Measurements from ENCODE around the gene FLT4.
"Not testable (repeated sequence)": the region's sequence is repeated elsewhere in the genome, so short reads cannot be mapped to it uniquely, and the experiment has no call there.

FLT4 gene

DNA sequence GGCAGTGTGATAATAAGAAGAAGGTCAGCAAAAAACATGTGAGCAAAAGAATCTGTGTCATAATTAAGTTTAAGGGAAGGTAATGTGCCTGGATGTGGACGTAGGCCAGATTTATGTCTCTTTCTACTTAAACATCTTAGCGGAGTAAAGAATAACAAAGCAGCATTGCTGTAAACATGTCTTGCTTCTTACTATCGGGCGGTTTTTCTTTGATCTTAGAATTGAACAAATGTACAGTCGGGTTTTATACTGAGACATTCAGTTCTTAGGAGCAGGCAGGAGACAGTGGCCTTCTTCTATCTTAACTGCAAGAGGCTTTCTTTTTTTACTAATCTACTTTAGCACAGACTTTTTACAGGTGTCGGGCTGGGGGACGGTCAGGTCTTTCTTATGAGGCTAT lies 40.4 kb upstream of the FLT4 start:
- H3K27me3 ChIP-seq (ENCODE audit: insufficient read depth, low read length), result no peaks in the 10 kb centered on the region
- no peaks in the 10 kb centered on the region for H3K36me3 ChIP-seq (ENCODE audit: insufficient read depth, low read length)
- H2AFZ ChIP-seq (ENCODE audit: low read length), result no peak overlapping the region
- no peaks in the 10 kb centered on the region for H3K79me2 ChIP-seq (ENCODE audit: insufficient read depth, low read length)
- no peaks in the 10 kb centered on the region for H3K4me1 ChIP-seq (ENCODE audit: insufficient read depth, low read length, severe bottlenecking)
- H3F3A ChIP-seq (ENCODE audit: insufficient read depth, low read length), result no peaks in the 10 kb centered on the region
- H4K20me1 ChIP-seq (ENCODE audit: insufficient read depth, low read length), result no peaks in the 10 kb centered on the region
- no peaks in the 10 kb centered on the region for H3K9me2 ChIP-seq (ENCODE audit: low read depth, low read length)
- TF ChIP-seq EZH2 (IDR thresholded peaks at IDR 0.05; ENCODE audit: borderline replicate concordance, low read length), result no peak
- TF ChIP-seq, protein P1, sequence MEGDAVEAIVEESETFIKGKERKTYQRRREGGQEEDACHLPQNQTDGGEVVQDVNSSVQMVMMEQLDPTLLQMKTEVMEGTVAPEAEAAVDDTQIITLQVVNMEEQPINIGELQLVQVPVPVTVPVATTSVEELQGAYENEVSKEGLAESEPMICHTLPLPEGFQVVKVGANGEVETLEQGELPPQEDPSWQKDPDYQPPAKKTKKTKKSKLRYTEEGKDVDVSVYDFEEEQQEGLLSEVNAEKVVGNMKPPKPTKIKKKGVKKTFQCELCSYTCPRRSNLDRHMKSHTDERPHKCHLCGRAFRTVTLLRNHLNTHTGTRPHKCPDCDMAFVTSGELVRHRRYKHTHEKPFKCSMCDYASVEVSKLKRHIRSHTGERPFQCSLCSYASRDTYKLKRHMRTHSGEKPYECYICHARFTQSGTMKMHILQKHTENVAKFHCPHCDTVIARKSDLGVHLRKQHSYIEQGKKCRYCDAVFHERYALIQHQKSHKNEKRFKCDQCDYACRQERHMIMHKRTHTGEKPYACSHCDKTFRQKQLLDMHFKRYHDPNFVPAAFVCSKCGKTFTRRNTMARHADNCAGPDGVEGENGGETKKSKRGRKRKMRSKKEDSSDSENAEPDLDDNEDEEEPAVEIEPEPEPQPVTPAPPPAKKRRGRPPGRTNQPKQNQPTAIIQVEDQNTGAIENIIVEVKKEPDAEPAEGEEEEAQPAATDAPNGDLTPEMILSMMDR (IDR thresholded peaks at IDR 0.05; ENCODE audit: low read length), result no peak
- H3K4me3 ChIP-seq (ENCODE audit: low read depth, low read length, poor library complexity, severe bottlenecking), result no peak overlapping the region
- H3K4me2 ChIP-seq (ENCODE audit: low read length), result no peak overlapping the region
- H3K9ac ChIP-seq (ENCODE audit: low read length), result no peak overlapping the region
- no peaks in the 10 kb centered on the region for H3K9me3 ChIP-seq (ENCODE audit: low read length)
- H3K27ac ChIP-seq (ENCODE audit: low read depth, low read length, poor library complexity, severe bottlenecking), result no peak overlapping the region

- H3K4me1 ChIP-seq (ENCODE audit: insufficient read depth, low read length, severe bottlenecking), result no peaks in the 10 kb centered on the region
- no peaks in the 10 kb centered on the region for H3K27me3 ChIP-seq (ENCODE audit: insufficient read depth, low read length)
- no peak overlapping the region for H3K4me3 ChIP-seq (ENCODE audit: low read depth, low read length, poor library complexity, severe bottlenecking)
- TF ChIP-seq, protein P1 (IDR thresholded peaks at IDR 0.05; ENCODE audit: low read length), result no peak
- TF ChIP-seq EZH2 (IDR thresholded peaks at IDR 0.05; ENCODE audit: borderline replicate concordance, low read length), result no peak
- H4K20me1 ChIP-seq (ENCODE audit: insufficient read depth, low read length), result no peaks in the 10 kb centered on the region
- H3K9me3 ChIP-seq (ENCODE audit: low read length), result no peaks in the 10 kb centered on the region
- H3K79me2 ChIP-seq (ENCODE audit: insufficient read depth, low read length), result no peaks in the 10 kb centered on the region
- no peak overlapping the region for H3K9ac ChIP-seq (ENCODE audit: low read length)
- H3K27ac ChIP-seq (ENCODE audit: low read depth, low read length, poor library complexity, severe bottlenecking), result no peak overlapping the region
- no peak overlapping the region for H3K4me2 ChIP-seq (ENCODE audit: low read length)
- no peak overlapping the region for H2AFZ ChIP-seq (ENCODE audit: low read length)
- H3K36me3 ChIP-seq (ENCODE audit: insufficient read depth, low read length), result no peaks in the 10 kb centered on the region
- H3F3A ChIP-seq (ENCODE audit: insufficient read depth, low read length), result no peaks in the 10 kb centered on the region
- H3K9me2 ChIP-seq (ENCODE audit: low read depth, low read length), result no peaks in the 10 kb centered on the region
These were observed 39.8 kb upstream of the FLT4 start for GRCh38 chr5:180689071-180689694.

DNA sequence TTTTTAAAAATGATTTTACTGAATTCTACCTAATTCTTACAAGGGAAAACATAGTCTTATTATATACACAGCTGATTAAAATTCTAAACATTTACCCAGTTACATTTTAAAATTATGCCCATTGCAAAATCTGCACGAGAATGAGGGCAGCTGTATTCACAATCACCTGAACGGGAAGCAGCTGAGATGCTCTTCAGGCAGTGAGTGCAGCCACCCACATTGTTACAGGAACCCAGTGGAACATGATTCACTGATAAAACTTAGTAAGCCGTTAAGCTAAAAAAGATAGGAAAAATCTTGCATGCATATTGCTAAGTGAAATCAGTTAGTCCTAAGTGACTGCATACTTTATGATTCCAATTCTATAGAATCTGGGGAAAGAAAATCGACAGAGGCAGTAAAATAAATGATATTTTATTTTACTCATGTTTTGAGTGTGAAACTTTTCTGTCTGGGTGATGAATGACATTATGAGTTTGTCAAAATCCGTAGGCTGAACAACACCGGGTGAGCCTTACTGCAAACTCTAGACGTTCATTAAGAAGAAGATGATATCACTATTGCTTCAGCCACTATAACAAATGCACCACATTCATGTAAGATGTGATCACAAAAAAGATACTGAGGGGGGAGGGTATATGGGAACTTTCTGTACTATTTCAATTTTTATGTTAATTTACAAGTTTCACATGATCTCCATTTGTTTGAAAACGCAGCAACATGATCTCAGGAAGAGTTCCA lies 39.1 kb upstream of the FLT4 start:
- H4K20me1 ChIP-seq (ENCODE audit: insufficient read depth, low read length), result no peaks in the 10 kb centered on the region
- no peaks in the 10 kb centered on the region for H3K9me2 ChIP-seq (ENCODE audit: low read depth, low read length)
- H3F3A ChIP-seq (ENCODE audit: insufficient read depth, low read length), result no peaks in the 10 kb centered on the region
- H3K36me3 ChIP-seq (ENCODE audit: insufficient read depth, low read length), result no peaks in the 10 kb centered on the region
- TF ChIP-seq EZH2 (IDR thresholded peaks at IDR 0.05; ENCODE audit: borderline replicate concordance, low read length), result no peak
- TF ChIP-seq, protein P1 (IDR thresholded peaks at IDR 0.05; ENCODE audit: low read length), result no peak
- no peak overlapping the region for H3K9ac ChIP-seq (ENCODE audit: low read length)
- H3K4me1 ChIP-seq (ENCODE audit: insufficient read depth, low read length, severe bottlenecking), result no peaks in the 10 kb centered on the region
- no peak overlapping the region for H3K4me3 ChIP-seq (ENCODE audit: low read depth, low read length, poor library complexity, severe bottlenecking)
- H3K27ac ChIP-seq (ENCODE audit: low read depth, low read length, poor library complexity, severe bottlenecking), result no peak overlapping the region
- no peak overlapping the region for H3K4me2 ChIP-seq (ENCODE audit: low read length)
- H3K27me3 ChIP-seq (ENCODE audit: insufficient read depth, low read length), result no peaks in the 10 kb centered on the region
- H3K9me3 ChIP-seq (ENCODE audit: low read length), result no peaks in the 10 kb centered on the region
- H3K79me2 ChIP-seq (ENCODE audit: insufficient read depth, low read length), result no peaks in the 10 kb centered on the region
- no peak overlapping the region for H2AFZ ChIP-seq (ENCODE audit: low read length)

DNA sequence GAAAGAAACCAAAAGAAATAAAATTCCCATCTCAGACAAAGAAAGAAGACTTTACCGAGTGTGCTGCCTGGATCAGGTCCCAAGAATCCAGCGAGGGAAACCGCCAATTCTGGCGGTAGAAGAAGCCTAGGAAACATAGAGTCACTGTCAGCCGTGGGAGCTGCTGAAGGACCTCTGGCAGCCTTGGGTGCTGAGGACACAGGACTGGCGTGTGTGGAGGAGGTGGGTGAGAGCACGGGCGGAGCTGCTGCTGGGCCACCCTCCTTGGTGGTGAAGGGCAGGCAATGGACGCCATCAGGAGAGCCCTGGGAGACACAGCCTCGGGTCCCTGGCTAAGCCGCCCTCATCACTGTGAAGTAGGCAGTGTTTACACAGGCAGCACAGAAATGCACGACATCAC lies 37.4 kb upstream of the FLT4 start:
- not testable (repeated sequence) for H3K27ac ChIP-seq (ENCODE audit: low read depth, low read length, poor library complexity, severe bottlenecking); H3K4me1 ChIP-seq (ENCODE audit: insufficient read depth, low read length, severe bottlenecking); H3K4me2 ChIP-seq (ENCODE audit: low read length); H2AFZ ChIP-seq (ENCODE audit: low read length); H3K27me3 ChIP-seq (ENCODE audit: insufficient read depth, low read length); H3K4me3 ChIP-seq (ENCODE audit: low read depth, low read length, poor library complexity, severe bottlenecking); H3F3A ChIP-seq (ENCODE audit: insufficient read depth, low read length); H3K36me3 ChIP-seq (ENCODE audit: insufficient read depth, low read length); H4K20me1 ChIP-seq (ENCODE audit: insufficient read depth, low read length); H3K9me3 ChIP-seq (ENCODE audit: low read length); H3K79me2 ChIP-seq (ENCODE audit: insufficient read depth, low read length); H3K9me2 ChIP-seq (ENCODE audit: low read depth, low read length); H3K9ac ChIP-seq (ENCODE audit: low read length)
